GM21717 (cell line): ENCODE data around the gene ELOVL6.
"Not testable (repeated sequence)": the region's sequence is repeated elsewhere in the genome, so short reads cannot be mapped to it uniquely, and the experiment has no call there.

Experiments
- ATAC-seq: cut with Tn5 transposase; IDR thresholded peaks from one replicate; pipeline ENCODE4 v1.9.1; 2021; ENCODE audit warnings: mild to moderate bottlenecking, moderate library complexity; ENCODE audit not compliant: unreplicated experiment

The ELOVL6 gene

DNA sequence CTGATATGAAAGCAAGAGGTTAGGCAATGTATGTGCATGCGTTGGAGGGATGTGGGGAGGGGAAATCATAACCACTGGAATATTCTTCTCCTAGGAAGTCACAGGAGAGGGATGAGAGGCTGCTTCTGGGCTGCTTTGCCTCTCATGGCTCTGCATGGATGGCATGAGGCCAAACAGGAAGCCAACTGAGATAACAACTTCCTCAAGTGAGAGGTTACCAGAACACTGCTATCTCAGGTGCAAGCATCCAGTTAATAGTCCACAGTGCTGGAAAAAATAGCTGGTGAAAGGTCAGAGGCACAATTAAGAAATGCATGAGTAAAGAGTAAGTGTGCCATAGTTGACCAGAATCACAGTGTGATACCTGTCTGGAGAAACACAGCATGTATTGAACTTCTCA, 113.3 kb downstream of the ELOVL6 start:
- no peak for ATAC-seq

DNA sequence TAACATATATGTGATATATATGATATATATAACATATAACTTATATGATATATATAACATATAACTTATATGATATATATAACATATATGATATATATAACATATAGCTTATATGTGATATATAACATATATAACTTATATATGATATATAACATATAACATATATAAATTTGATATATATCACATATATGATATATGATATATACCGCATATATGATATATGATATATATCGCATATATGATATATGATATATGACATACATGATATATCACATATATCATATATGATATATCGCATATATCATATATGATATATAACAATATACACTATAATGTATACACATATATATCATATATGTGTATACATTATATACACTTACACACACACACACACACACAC, 114.3 kb downstream of the ELOVL6 start:
- no peak for ATAC-seq

DNA sequence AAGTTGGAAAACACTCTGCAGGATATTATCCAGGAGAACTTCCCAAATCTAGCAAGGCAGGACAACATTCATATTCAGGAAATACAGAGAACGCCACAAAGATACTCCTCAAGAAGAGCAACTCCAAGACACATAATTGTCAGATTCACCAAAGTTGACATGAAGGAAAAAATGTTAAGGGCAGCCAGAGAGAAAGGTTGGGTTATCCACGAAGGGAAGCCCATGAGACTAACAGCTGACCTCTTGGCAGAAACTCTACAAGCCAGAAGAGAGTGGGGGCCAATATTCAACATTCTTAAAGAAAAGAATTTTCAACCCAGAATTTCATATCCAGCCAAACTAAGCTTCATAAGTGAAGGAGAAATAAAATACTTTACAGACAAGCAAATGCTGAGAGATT, 120.3 kb downstream of the ELOVL6 start:
- not testable (repeated sequence) for ATAC-seq

DNA sequence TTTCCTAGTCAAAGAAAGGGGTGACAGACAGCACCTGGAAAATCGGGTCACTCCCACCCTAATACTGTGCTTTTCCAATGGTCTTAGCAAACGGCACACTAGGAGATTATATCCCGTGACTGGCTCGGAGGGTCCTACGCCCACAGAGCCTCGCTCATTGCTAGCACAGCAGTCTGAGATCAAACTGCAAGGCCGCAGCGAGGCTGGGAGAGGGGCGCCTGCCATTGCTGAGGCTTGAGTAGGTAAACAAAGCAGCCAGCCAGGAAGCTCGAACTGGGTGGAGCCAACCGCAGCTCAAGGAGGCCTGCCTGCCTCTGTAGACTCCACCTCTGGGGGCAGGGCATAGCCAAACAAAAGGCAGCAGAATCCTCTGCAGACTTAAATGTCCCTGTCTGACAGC, 121.6 kb downstream of the ELOVL6 start:
- ATAC-seq = not testable (repeated sequence)

DNA sequence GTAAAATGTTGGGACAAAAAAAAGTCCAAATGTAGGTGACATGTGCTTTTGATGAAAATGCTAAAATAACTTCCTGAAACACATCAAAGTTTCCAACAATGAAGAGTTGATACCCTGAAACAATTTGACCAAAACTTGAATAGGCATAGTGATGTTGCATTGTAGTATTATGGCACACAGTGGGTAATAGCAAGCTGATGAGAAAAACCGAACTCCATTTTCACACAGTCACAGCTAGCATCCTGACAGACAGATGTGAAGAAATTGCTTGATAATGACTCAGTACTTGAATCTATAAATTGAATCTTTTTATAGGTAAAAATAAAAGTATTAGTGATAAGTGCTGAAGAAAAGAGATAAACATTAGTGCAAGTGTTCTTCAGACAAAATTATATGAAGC, 122.5 kb downstream of the ELOVL6 start:
- ATAC-seq = no peak

DNA sequence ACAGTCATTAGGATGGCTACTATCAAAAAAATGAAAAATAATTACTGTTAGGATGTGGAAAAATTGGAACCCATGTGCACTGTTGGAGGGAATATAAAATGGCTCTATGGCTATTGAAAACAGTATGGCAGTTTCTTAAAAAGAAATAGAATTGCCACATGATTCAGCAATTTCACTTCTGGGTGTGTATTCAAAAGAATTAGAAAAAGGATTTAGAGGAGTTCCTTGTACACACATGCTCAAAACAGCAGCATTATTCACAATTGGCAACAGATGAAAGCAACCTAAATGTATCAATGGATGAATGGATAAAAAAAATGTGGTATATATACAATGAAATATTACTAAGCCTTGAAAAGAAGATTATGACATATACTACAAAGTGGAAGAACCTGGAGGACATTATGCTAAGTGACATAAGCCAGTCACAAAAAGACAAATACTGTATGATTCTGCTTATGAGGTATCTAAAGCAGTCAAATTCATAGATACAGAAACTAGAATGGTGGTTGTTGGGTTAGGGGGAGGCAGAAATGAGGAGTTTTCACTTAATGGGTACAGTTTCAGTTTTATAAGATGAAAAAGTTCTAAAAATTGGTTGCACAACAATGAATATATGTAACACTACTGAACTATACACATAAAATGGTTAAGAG, 123.2 kb downstream of the ELOVL6 start:
- ATAC-seq = no peak

DNA sequence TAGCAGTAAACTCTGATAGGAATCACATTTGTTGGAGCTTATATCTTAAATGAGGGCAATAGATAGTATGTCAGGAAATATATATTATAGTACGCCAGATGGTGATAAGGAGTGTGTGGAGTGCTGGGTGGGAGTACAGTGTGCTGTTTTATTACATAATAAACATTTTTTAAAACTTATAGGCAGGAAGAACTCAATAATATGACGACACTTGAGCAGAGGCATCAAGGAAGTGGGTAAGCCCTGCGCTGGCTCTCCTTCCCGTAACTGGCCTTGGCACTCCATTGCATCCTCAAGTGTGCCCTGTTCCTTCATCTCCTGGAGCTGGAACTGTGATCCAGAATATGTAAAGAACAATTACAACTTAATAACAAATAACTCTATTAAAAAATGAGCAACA, 123.8 kb downstream of the ELOVL6 start:
- ATAC-seq = no peak

DNA sequence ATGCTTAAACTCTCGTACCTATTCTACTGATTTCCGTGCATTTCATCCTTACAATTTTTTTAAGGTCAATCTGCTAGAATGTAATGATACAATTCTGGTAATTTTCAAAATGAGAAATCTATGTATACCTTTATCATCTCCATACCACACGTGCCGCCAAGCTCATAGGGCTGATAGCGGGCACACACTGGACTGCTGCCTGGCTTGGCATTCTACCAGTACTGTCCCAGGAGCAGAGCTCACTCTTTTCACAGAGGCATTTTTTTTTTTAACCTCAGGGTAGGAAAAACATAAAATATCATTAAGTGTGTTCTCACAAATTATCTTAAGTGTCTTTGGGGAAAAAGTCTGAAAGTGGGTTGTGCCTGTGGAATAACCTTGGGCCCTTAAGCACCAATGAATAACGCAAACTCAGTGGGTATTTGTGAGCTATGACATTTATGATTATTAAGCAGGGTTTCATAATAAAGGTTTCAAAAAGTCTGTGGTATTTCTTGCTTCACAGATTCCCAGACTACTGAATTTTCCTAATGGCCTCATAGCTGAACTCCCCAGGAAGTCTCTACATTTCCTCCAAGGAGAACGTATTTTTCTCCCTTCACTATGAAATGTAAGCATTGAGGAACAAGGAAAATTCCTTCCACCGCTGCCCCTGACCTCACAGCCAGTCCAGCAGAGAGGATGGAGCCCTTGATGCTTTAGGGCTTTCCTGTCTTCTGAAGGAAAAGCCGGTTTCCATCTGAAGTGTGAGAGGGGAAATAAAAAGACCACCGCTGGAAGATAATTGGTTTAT, 125.2 kb downstream of the ELOVL6 start:
- no peak for ATAC-seq

DNA sequence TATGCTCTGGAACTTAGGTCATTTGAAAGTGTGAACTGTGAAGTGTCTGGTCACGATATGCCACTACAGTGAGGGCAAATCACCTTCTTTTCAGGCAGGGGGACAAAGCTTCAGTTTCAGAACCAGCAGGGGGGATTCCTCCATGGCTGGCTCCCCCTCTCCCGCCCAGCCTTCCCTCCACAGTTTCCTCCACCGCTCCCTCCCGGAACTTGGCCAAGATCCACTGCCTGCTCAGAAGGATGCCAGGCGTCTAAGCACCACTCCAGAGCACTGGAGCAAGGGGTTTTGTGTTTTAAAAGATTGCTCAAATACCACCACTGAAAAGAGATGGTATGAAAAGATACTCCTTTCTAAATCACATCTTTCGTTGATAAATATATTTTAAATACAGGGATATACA, 126.9 kb downstream of the ELOVL6 start:
- no peak for ATAC-seq

DNA sequence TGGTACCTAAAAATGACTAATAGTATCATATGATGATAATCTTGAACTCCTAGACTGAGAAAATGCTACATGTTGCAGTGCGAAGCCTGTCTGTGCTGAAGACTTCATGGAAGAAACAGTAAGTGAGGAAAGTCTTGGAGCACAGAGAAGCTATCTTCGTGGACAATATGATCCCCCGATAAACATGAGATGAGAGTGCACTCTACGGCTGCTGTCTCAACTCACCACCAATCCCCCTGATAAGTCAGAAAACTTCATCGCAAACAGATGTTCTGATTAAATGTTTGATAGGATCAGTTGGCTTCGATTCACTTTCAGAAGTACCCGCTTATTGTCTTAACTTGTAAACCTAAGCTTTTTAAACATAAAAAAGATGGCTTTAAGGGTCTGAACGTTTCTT, 130.2 kb downstream of the ELOVL6 start:
- no peak for ATAC-seq

DNA sequence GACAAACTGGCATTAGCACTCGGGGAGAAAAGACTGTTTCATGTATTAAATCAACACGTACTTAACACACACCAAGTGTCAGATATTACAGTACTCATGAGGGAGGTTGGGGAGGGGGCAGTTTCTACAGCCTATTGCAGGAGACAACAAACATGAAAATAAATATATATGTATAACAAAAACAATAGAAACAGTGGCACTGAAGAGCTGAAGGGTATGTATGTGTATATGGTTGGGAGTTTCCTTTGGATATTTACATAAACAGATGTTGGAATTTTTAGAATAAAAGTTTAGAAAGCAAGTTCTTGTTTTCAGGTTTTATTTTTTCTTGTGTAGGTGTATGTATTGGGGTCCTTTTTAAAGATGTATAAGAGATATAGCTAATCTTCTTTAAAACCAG, 133.5 kb downstream of the ELOVL6 start:
- ATAC-seq = no peak

DNA sequence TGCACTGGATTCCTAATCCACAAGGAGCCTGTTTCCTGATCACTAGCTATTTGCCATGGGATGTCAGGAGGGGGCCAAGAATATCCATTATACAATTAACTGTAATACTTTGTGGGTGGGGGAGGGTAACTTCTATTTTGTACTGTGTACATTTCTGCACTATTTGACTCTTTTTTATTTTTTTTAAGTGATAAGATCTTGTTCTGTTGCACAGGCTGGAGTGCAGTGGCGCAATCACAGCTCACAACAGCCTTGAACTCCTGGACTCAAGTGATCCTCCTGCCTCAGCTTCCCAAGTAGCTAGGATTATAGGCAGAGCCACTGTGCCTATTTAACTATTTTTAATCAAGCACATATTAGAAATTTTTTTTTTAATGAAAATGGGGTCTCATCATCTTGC, 134.1 kb downstream of the ELOVL6 start:
- no peak for ATAC-seq

DNA sequence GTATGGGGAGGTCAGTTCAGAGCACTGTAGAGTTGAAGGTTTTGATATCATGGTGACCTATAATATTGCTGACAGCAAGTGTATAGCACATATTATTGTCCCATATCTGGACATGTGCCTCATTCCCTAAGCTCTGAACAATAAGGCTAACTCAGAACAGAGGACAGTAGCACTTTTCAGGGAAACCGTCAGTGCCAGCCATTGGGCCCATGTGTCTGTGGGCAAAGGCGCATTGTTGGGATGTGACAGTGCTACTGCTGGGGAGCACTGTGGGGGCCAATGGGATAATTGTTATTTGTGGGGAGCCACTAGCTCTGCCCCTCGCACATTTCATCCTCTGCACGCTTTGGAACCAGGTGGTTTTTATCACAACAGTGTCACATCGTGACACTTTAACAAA, 136.2 kb downstream of the ELOVL6 start:
- no peak for ATAC-seq

DNA sequence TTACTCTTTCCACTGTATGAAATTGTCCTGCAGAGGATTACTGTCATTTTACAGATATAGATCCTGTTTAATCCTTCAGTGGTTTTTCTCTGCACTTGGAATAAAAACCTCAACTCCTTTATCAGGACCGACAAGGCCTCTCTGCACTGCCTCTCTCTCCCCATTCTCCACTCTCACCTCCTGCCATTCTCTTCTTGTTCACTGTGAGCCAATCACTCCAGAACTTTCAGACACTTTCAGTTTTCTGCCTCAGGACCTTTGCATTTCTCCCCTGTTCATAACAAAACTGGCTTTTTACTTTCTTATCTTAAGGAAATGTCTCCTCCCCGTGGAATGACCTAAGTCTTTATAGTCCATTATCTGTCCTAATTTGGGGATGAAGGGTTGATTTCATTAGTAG, 137.3 kb downstream of the ELOVL6 start:
- no peak for ATAC-seq

DNA sequence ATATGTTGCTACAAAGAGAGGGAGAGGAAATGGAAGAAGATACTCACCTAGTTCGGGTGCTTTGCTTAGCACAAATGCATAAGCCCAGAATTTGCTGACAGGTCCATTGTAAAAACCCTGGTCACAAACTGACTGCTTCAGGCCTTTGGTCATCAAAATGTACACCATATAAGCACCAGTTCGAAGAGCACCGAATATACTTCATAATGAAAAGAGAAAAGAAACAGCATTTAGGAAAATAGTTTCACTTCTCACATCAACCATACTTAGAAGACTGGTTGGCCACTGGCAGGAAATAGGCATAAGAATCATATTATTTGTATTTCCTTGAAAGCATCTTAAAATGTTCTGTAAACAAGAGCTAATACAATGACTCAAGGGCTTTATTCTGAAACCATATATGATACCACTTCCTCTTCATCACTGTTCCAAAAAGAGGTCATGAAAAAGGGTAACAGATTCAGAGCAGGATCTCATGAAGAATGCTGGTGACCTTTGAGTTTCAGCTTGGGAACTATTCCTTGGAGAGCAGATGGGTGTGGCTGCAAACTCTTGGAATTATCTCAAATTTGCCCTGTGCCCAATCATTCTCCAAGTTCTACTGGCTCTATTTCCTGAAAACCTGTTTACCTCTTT, 138.7 kb downstream of the ELOVL6 start:
- ATAC-seq = peak; percentile 81

DNA sequence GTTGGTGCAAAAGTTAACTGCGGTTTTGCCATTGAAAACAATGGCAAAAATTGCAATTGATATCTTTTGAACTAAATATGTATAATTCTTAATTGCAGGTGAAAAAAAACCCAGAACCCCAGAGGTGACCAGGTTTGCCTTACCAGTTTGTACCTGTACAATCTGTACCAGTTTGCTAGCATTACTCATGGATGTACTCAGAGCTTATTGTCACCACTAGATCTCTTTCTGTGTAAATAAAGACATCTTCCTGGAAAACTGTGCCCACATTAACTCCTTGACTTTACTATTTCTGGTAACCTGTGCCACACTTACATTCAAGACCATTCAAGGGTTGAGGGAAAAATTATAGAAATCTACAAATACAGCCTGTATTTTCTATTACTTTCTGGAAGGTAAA, 139.7 kb downstream of the ELOVL6 start:
- ATAC-seq = no peak

DNA sequence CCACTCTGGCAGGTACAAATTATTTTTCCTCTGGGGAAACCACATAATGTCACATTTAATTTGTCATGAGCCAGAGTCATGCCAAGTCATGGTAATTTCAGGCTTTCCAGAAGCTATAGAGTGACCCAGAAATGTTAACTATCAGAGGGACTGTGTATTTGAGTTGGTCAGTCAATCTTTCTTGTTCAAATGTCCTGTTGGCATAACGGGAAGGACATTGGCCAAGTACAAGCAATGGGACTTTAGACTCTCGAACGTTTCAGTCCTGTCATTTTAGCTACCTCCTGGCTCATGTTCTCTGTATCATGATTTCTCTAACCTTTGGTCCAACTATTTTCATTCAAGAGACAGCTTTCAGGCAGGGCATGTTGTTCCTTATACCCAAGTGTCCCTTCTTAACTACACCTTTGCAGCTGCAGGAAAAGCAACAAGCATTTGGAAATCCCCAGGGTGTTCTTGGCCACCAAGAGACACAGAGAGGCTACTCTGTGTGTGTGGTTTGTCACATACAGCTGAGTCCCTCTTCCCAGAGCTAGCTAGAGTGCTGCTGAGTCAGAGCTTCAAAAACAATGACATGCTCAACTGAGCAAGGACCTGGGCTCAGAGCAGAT, 143.2 kb downstream of the ELOVL6 start:
- peak; percentile 83 for ATAC-seq

DNA sequence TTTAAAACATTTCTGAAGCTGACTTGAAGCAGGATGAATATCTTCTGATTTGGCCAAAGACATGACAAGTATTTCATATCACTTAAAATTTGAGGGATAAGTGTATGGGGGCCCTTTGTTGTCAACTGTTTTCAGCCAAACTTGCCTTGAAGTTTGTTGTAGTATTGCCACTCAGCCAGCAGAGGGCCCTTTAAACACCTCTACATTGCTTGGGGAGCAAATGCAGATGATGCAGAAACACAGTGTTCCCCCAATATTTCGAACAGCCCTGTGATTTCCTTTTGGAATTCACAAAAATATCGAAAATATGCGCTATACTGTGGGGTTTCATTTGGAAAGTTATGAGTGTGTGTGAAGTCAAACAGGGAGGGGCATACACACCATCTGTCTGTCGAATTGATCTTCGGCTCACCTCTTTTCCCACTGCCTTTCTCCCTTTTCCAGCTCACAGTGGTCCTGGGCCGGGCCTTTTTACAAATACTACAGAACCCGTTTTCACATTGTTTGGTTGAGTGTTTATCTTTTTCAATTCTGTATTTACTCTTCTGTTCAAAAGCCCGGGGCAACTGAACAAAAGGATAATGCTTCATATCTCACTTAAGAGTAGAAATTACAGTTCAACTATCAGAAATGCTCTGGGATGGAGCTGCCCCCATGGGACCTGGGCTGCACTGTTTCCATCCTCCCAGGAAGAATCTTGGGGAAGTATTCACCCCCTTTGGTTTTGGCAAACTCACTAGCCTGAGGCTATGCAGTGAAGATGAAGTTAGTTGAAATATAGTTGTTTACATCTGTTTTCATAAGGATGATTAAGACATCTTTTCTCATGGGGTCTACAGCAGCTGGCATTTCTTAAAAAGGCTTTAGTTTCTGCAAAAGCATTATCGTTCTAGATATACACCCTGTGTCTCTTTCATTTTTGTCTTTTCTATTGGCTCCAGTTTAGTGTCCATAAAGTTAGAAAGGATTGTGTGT, 148.2 kb downstream of the ELOVL6 start:
- no peak for ATAC-seq

DNA sequence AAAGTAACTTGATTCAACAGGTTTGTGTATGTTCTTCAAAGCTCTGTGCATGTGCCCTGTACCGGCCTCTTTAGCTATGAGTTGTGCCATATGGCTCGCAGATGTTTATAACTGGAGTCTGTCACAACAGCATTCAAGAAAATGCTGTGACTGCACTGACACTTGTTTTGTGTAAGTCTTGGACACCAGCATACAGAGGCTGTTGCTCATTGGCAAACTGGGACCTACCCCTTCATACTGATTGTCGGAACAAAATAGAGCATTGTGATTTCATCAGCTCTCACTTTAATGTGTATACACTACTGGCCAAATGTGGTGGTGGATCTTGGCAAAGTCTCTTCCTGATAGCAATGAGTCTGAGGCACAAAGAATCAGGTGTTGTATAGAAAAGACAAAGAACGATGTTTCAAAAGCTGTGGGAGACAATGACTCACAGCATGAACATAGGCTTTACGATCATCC, 151.8 kb downstream of the ELOVL6 start:
- no peak for ATAC-seq
